SU-DHL-6 (cell line): ENCODE measurements around the gene JKAMP.

Source experiments
- H2AFZ ChIP-seq: fragments of 200-600 bp; sonication (generic); 2 replicates; pipeline ENCODE4 v1.6.1; 2014; ENCODE audit warnings: low read depth, mild to moderate bottlenecking, moderate library complexity, mixed read lengths, antibody characterized with exemption, low read length; ENCODE audit not compliant: severe bottlenecking
- H3F3A ChIP-seq: fragments of 200-600 bp; shearing (Covaris generic); 2 replicates; pipeline ENCODE4 v1.6.0; 2016; ENCODE audit warnings: antibody characterized with exemption, mild to moderate bottlenecking; ENCODE audit not compliant: insufficient read depth
- H3K27ac ChIP-seq: fragments of 200-600 bp; sonication (generic); 2 replicates; pipeline ENCODE4 v1.5.1; 2016; ENCODE audit warnings: low read depth, mild to moderate bottlenecking, low read length, moderate library complexity, mixed read lengths
- H3K27me3 ChIP-seq: fragments of 200-600 bp; sonication (generic), shearing (Covaris generic); 2 replicates; pipeline ENCODE4 v1.6.0; 2014; ENCODE audit warnings: mild to moderate bottlenecking, low read length
- H3K36me3 ChIP-seq: fragments of 200-600 bp; sonication (generic); 2 replicates; pipeline ENCODE4 v1.6.1; 2014; ENCODE audit warnings: mild to moderate bottlenecking, low read length, mixed read lengths
- H3K4me2 ChIP-seq: fragments of 300-600, 200-600 bp; shearing (Covaris generic), sonication (generic); 2 replicates; pipeline ENCODE4 v1.6.0; 2014; ENCODE audit warnings: low read length, low read depth, mild to moderate bottlenecking; ENCODE audit not compliant: poor library complexity, severe bottlenecking
- H3K4me3 ChIP-seq: fragments of 200-600 bp; sonication (generic); 2 replicates; pipeline ENCODE4 v1.5.1; 2014; ENCODE audit warnings: antibody characterized with exemption, low read length, mild to moderate bottlenecking, mixed read lengths; ENCODE audit not compliant: insufficient read depth, poor library complexity, severe bottlenecking
- H3K79me2 ChIP-seq: fragments of 200-600 bp; sonication (generic); 2 replicates; pipeline ENCODE4 v1.6.1; 2014; ENCODE audit warnings: mild to moderate bottlenecking, low read length, moderate library complexity; ENCODE audit not compliant: insufficient read depth
- H3K9ac ChIP-seq: fragments of 200-600 bp; sonication (generic); 2 replicates; pipeline ENCODE4 v1.7.0; 2014; ENCODE audit warnings: mild to moderate bottlenecking, low read length
- H3K9me2 ChIP-seq: fragments of 200-600 bp; sonication (generic); replicated peaks from 2 replicates; pipeline ENCODE4 v1.6.1; 2014; ENCODE audit warnings: low read length; ENCODE audit not compliant: insufficient read depth
- H3K9me3 ChIP-seq: fragments of 200-600 bp; sonication (generic); 2 replicates; pipeline ENCODE4 v1.6.1; 2014; ENCODE audit warnings: low read length, mixed read lengths; ENCODE audit not compliant: insufficient read depth
- H4K20me1 ChIP-seq: fragments of 200-600 bp; sonication (generic); 2 replicates; pipeline ENCODE4 v1.6.1; 2014; ENCODE audit warnings: low read depth, mild to moderate bottlenecking, antibody characterized with exemption, low read length, moderate library complexity, mixed read lengths
- EZH2phosphoT487 ChIP-seq: fragments of 200-600 bp; sonication (generic), shearing (Covaris generic); conservative IDR thresholded peaks from 2 replicates; pipeline ENCODE4 v1.6.1; 2018; ENCODE audit warnings: mild to moderate bottlenecking, antibody characterized with exemption, low read length, moderate library complexity, mixed read lengths
- TF ChIP-seq, protein P1 (sequence below): fragments of 200-600 bp; sonication (generic); IDR thresholded peaks from one replicate; pipeline ENCODE4 v1.5.1; 2017; ENCODE audit warnings: antibody characterized with exemption, mild to moderate bottlenecking, low read length, moderate library complexity; ENCODE audit not compliant: insufficient read depth, poor library complexity, severe bottlenecking

The JKAMP gene

DNA sequence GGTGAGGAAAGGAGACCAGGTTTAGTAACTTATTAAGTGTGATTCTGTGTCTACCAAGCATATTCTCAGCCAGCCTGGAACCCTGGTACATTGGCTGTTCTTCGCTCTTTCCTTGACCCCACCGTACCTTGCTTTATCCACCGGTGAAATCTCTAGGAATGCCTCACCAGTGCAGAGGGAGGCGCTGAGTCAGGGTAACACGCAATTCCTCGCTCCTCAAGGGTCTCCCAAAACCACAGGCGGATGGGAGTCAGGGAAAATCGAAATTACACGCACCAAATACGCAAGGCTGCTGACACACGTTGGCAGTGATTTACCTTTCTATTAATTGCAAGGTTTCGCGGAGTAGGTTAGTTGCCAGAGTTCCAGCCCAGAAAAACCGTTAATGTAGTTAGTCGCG, 954 bp upstream of the JKAMP start:
- no peaks in the 10 kb centered on the region for H4K20me1 ChIP-seq
- H2AFZ ChIP-seq = peak overlapping the region; percentile 82
- no peaks in the 10 kb centered on the region for H3K9me2 ChIP-seq
- no peaks in the 10 kb centered on the region for H3K9me3 ChIP-seq
- H3F3A ChIP-seq = peaks cover 4% of the 10 kb centered on the region; the same call in 1 of the 2 replicates
- peak overlapping the region; percentile 91 for H3K9ac ChIP-seq
- no peaks in the 10 kb centered on the region for H3K27me3 ChIP-seq
- H3K27ac ChIP-seq = no peak overlapping the region
- H3K36me3 ChIP-seq = peaks cover 12% of the 10 kb centered on the region
- peaks cover 54% of the 10 kb centered on the region for H3K79me2 ChIP-seq
- TF ChIP-seq, protein P1, sequence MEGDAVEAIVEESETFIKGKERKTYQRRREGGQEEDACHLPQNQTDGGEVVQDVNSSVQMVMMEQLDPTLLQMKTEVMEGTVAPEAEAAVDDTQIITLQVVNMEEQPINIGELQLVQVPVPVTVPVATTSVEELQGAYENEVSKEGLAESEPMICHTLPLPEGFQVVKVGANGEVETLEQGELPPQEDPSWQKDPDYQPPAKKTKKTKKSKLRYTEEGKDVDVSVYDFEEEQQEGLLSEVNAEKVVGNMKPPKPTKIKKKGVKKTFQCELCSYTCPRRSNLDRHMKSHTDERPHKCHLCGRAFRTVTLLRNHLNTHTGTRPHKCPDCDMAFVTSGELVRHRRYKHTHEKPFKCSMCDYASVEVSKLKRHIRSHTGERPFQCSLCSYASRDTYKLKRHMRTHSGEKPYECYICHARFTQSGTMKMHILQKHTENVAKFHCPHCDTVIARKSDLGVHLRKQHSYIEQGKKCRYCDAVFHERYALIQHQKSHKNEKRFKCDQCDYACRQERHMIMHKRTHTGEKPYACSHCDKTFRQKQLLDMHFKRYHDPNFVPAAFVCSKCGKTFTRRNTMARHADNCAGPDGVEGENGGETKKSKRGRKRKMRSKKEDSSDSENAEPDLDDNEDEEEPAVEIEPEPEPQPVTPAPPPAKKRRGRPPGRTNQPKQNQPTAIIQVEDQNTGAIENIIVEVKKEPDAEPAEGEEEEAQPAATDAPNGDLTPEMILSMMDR = no peak
- no peak for TF ChIP-seq EZH2phosphoT487
- peak overlapping the region; percentile 93 for H3K4me3 ChIP-seq
- H3K4me2 ChIP-seq = peak overlapping the region; percentile 78

DNA sequence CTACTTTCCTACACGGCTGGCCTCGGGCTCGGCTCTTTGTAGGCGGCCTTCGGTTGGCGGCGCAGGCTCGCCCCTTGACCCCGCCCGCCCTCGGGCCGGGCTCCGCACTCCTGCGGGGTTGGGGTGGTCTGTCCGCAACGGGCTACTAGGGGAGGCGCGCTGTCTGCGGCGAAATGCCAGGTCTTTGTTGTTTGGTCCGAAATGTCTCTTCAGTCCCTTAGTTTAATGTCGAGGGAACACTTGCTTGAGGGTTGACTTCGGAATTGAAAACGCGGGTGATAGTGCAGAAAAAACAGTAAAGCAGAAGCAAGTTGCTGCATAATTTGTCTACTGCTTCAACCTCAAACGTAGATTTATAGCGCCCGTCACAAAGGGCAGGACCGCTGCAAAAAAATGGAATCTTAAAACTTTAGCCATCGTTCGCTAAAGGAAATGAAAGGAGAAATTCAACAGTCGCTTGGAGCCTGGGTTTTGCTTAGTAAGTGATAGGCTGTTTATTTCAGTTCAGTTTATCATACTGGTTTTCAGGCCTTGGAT, 390 bp downstream of the JKAMP start:
- Histone ChIP-seq H3K36me3 (peaks cover 13% of the 10 kb centered on the region), H3K9ac (peak overlapping the region; percentile 91), H3F3A (peaks cover 4% of the 10 kb centered on the region; the same call in 1 of the 2 replicates), H4K20me1 (no peaks in the 10 kb centered on the region), H3K4me3 (peak overlapping the region; percentile 93), H3K9me3 (no peaks in the 10 kb centered on the region), H3K9me2 (no peaks in the 10 kb centered on the region), H3K27me3 (no peaks in the 10 kb centered on the region), H2AFZ (peak overlapping the region; percentile 82), H3K4me2 (peak overlapping the region; percentile 77), H3K27ac (peak overlapping the region; percentile 51), H3K79me2 (peaks cover 54% of the 10 kb centered on the region)
- TF ChIP-seq, protein P1 = no peak
- TF ChIP-seq EZH2phosphoT487 = no peak

GRCh38 chr14:59490756-59491155, 6.4 kb downstream of the JKAMP start:
- Histone ChIP-seq H3K9ac (no peak overlapping the region), H4K20me1 (no peaks in the 10 kb centered on the region), H3K4me3 (no peak overlapping the region), H3F3A (no peaks in the 10 kb centered on the region), H3K27ac (no peak overlapping the region), H3K4me2 (no peak overlapping the region), H2AFZ (no peak overlapping the region), H3K9me2 (no peaks in the 10 kb centered on the region), H3K79me2 (peaks cover 13% of the 10 kb centered on the region), H3K9me3 (no peaks in the 10 kb centered on the region), H3K27me3 (no peaks in the 10 kb centered on the region), H3K36me3 (peaks cover 41% of the 10 kb centered on the region)
- TF ChIP-seq EZH2phosphoT487 = no peak
- TF ChIP-seq, protein P1 = no peak
